Astrocyte (in vitro differentiated cells and primary cell): Measurements from ENCODE around the gene CORO7. TPM values are rescaled to one million over a fixed set of nuclear protein-coding genes. Genes with fewer than 3 reads are reported as not detected.

Source experiments
- DNase-seq: peaks from one replicate; pipeline ENCODE4 v3.0.0-alpha.2; 2010; ENCODE audit warnings: low read depth
- FAIRE-seq: peaks from 2 replicates; lab custom pipeline; 2011; peaks lifted over from hg19 to GRCh38; lab: Jason Lieb, UNC
- H2AFZ ChIP-seq: 2 replicates; pipeline ENCODE4 v1.6.0; 2012; ENCODE audit warnings: low read depth, low read length, inconsistent platforms
- H3K27ac ChIP-seq: 2 replicates; pipeline ENCODE4 v1.5.1; 2011; ENCODE audit warnings: low read depth, low read length, inconsistent platforms
- H3K27me3 ChIP-seq: 2 replicates; pipeline ENCODE4 v1.6.0; 2011; ENCODE audit warnings: low read length, inconsistent platforms; ENCODE audit not compliant: insufficient read depth
- H3K36me3 ChIP-seq: 2 replicates; pipeline ENCODE4 v1.5.1; 2011; ENCODE audit warnings: low read length, inconsistent platforms; ENCODE audit not compliant: insufficient read depth
- H3K4me1 ChIP-seq: 2 replicates; pipeline ENCODE4 v1.5.1; 2011; ENCODE audit warnings: low read length, inconsistent platforms; ENCODE audit not compliant: insufficient read depth
- H3K4me2 ChIP-seq: 2 replicates; pipeline ENCODE4 v1.6.0; 2012; ENCODE audit warnings: low read length, inconsistent platforms
- H3K4me3 ChIP-seq: 2 replicates; pipeline ENCODE4 v1.5.1; 2011; ENCODE audit warnings: low read depth, mild to moderate bottlenecking, low read length, inconsistent platforms; ENCODE audit not compliant: insufficient read depth
- H3K79me2 ChIP-seq: 2 replicates; pipeline ENCODE4 v1.6.0; 2012; ENCODE audit warnings: mild to moderate bottlenecking, low read length, inconsistent platforms; ENCODE audit not compliant: insufficient read depth
- H3K9ac ChIP-seq: 2 replicates; pipeline ENCODE4 v1.6.0; 2012; ENCODE audit warnings: mild to moderate bottlenecking, low read length, inconsistent platforms
- H3K9me3 ChIP-seq: 2 replicates; pipeline ENCODE4 v1.5.1; 2012; ENCODE audit warnings: low read depth, mild to moderate bottlenecking, low read length, inconsistent platforms; ENCODE audit not compliant: insufficient read depth
- H4K20me1 ChIP-seq: 2 replicates; pipeline ENCODE4 v1.6.0; 2012; ENCODE audit warnings: low read length, inconsistent platforms; ENCODE audit not compliant: insufficient read depth
- H3K27ac Mint-ChIP-seq: one replicate; pipeline ENCODE4 v1.8.0; 2021; ENCODE audit warnings: mild to moderate bottlenecking, mixed read lengths; ENCODE audit not compliant: unreplicated experiment
- H3K27me3 Mint-ChIP-seq: one replicate; pipeline ENCODE4 v1.8.0; 2021; ENCODE audit warnings: low read depth, mixed read lengths; ENCODE audit not compliant: unreplicated experiment
- H3K36me3 Mint-ChIP-seq: one replicate; pipeline ENCODE4 v1.8.0; 2021; ENCODE audit warnings: low read depth, mixed read lengths; ENCODE audit not compliant: unreplicated experiment
- H3K4me1 Mint-ChIP-seq: one replicate; pipeline ENCODE4 v1.8.0; 2021; ENCODE audit warnings: low read depth, mixed read lengths; ENCODE audit not compliant: unreplicated experiment
- H3K4me3 Mint-ChIP-seq: one replicate; pipeline ENCODE4 v1.8.0; 2021; ENCODE audit warnings: mild to moderate bottlenecking, moderate library complexity, mixed read lengths; ENCODE audit not compliant: unreplicated experiment
- H3K9me3 Mint-ChIP-seq: one replicate; pipeline ENCODE4 v1.8.0; 2021; ENCODE audit warnings: mild to moderate bottlenecking, mixed read lengths; ENCODE audit not compliant: unreplicated experiment
- CTCF ChIP-seq: IDR thresholded peaks from 2 replicates; pipeline ENCODE4 v1.5.1; 2011; ENCODE audit warnings: low read depth, mild to moderate bottlenecking, inconsistent platforms, low read length, moderate library complexity; ENCODE audit not compliant: insufficient read depth
- EZH2 ChIP-seq: IDR thresholded peaks from 2 replicates; pipeline ENCODE4 v1.6.1; 2012; ENCODE audit warnings: mild to moderate bottlenecking, low read length, inconsistent platforms; ENCODE audit not compliant: insufficient read depth
- total RNA-seq: library from RNA; stranded (reverse); gene quantifications from 2 replicates; pipeline ENCODE4 v1.2.1, GENCODE V29; 2021

CORO7 gene
- total RNA-seq, 1 donor from 2014 or later = 26.4 TPM

- Mint-ChIP-seq H3K4me3 (no peak overlapping the region), H3K36me3 (peaks cover 13% of the 10 kb centered on the region), H3K9me3 (no peaks in the 10 kb centered on the region), H3K4me1 (no peaks in the 10 kb centered on the region), H3K27me3 (no peaks in the 10 kb centered on the region), H3K27ac (no peak overlapping the region)
- Histone ChIP-seq H3K4me1 (peaks cover 26% of the 10 kb centered on the region), H3K9me3 (no peaks in the 10 kb centered on the region), H3K27ac (no peak overlapping the region), H4K20me1 (peaks cover 63% of the 10 kb centered on the region), H3K27me3 (no peaks in the 10 kb centered on the region), H3K36me3 (no peaks in the 10 kb centered on the region), H3K4me3 (no peak overlapping the region), H3K9ac (no peak overlapping the region), H2AFZ (no peak overlapping the region), H3K4me2 (no peak overlapping the region), H3K79me2 (peaks cover 16% of the 10 kb centered on the region)
- FAIRE-seq = no peak
- no peak for TF ChIP-seq EZH2
- TF ChIP-seq CTCF = peak; percentile 11
- no peak for DNase-seq
Observed at GRCh38 chr16:4409081-4409932, 7.1 kb downstream of the CORO7 start.

GRCh38 chr16:4408323-4408690 is 8.1 kb downstream of the CORO7 start:
- H3K36me3 ChIP-seq = no peaks in the 10 kb centered on the region
- DNase-seq (no peak), FAIRE-seq (no peak)
- H3K4me1 Mint-ChIP-seq = no peaks in the 10 kb centered on the region
- H3K9me3 Mint-ChIP-seq = no peaks in the 10 kb centered on the region
- no peaks in the 10 kb centered on the region for H3K9me3 ChIP-seq
- H3K4me3 ChIP-seq = no peak overlapping the region
- H3K4me1 ChIP-seq = peaks cover 26% of the 10 kb centered on the region
- no peak overlapping the region for H3K27ac ChIP-seq
- no peak overlapping the region for H3K27ac Mint-ChIP-seq
- peaks cover 14% of the 10 kb centered on the region for H3K36me3 Mint-ChIP-seq
- peaks cover 64% of the 10 kb centered on the region for H4K20me1 ChIP-seq
- peak overlapping the region; percentile 6 for H3K9ac ChIP-seq
- H3K4me2 ChIP-seq = peak overlapping the region; percentile 61
- no peaks in the 10 kb centered on the region for H3K27me3 Mint-ChIP-seq
- no peak overlapping the region for H3K4me3 Mint-ChIP-seq
- H3K79me2 ChIP-seq = peaks cover 13% of the 10 kb centered on the region
- TF ChIP-seq CTCF = no peak
- TF ChIP-seq EZH2 = no peak
- no peak overlapping the region for H2AFZ ChIP-seq
- H3K27me3 ChIP-seq = no peaks in the 10 kb centered on the region
